Smooth muscle cell (in vitro differentiated cells): Measurements from ENCODE around the gene UNC80. TPM values are rescaled to one million over a fixed set of nuclear protein-coding genes. Genes with fewer than 3 reads are reported as not detected.

Experiments used
- DNase-seq: peaks from one replicate; lab custom pipeline; 2025; ENCODE audit not compliant: unreplicated experiment; lab: John Stamatoyannopoulos, UW
- H2AFZ ChIP-seq: fragments of 200-600 bp; sonication (generic); 2 replicates; pipeline ENCODE4 v1.6.0; 2016; ENCODE audit warnings: antibody characterized with exemption, low read depth, mild to moderate bottlenecking
- H3F3A ChIP-seq: fragments of 200-600 bp; sonication (generic); 2 replicates; pipeline ENCODE4 v1.6.0; 2017; ENCODE audit warnings: antibody characterized with exemption, low read depth
- H3K27ac ChIP-seq: fragments of 200-600 bp; sonication (generic); 2 replicates; pipeline ENCODE4 v1.5.1; 2016; ENCODE audit warnings: low read depth, mild to moderate bottlenecking
- H3K27me3 ChIP-seq: fragments of 200-600 bp; sonication (generic); 2 replicates; pipeline ENCODE4 v1.6.1; 2016; ENCODE audit warnings: low read depth, mild to moderate bottlenecking
- H3K36me3 ChIP-seq: fragments of 200-600 bp; sonication (generic); 2 replicates; pipeline ENCODE4 v1.5.1; 2016; ENCODE audit warnings: low read depth
- H3K4me1 ChIP-seq: fragments of 200-600 bp; sonication (generic); 2 replicates; pipeline ENCODE4 v1.5.1; 2016; ENCODE audit warnings: low read depth
- H3K4me2 ChIP-seq: fragments of 200-600 bp; sonication (generic); 2 replicates; pipeline ENCODE4 v1.6.0; 2016; ENCODE audit warnings: mild to moderate bottlenecking
- H3K4me3 ChIP-seq: fragments of 200-600 bp; sonication (generic); 2 replicates; pipeline ENCODE4 v1.5.1; 2016; ENCODE audit warnings: mild to moderate bottlenecking
- H3K79me2 ChIP-seq: fragments of 200-600 bp; sonication (generic); 2 replicates; pipeline ENCODE4 v1.6.0; 2016; ENCODE audit warnings: low read depth, mild to moderate bottlenecking
- H3K9ac ChIP-seq: fragments of 200-600 bp; sonication (generic); 2 replicates; pipeline ENCODE4 v1.6.0; 2016; ENCODE audit warnings: low read depth
- H3K9me3 ChIP-seq: fragments of 200-600 bp; sonication (generic); replicated peaks from 2 replicates; pipeline ENCODE4 v1.5.1; 2016; ENCODE audit warnings: low read depth
- H4K20me1 ChIP-seq: fragments of 200-600 bp; sonication (generic); 2 replicates; pipeline ENCODE4 v1.6.0; 2016; ENCODE audit warnings: low read depth
- WGBS: methylation state at CpG from one replicate; pipeline ENCODE4 v1.1.7; 2016; ENCODE audit warnings: low lambda C conversion rate; 5-methylcytosine and 5-hydroxymethylcytosine counted together
- polyA plus RNA-seq: library from polyadenylated mRNA; unstranded; fragments of >200 nt; fragmentation: Nextera tagmentation; extraction: Ambion mirVana; gene quantifications from 2 replicates; pipeline ENCODE4 v1.2.1, GENCODE V29; 2016
- total RNA-seq: library from RNA; depleted of rRNA; stranded (reverse); fragments of >200 nt; gene quantifications from 2 replicates; pipeline ENCODE4 v1.2.3, GENCODE V29; 2014
- TF ChIP-seq, protein P1 (sequence below): fragments of 200-600 bp; sonication (generic); IDR thresholded peaks from 2 replicates; pipeline ENCODE4 v1.5.1; 2017; ENCODE audit warnings: borderline replicate concordance, mild to moderate bottlenecking, antibody characterized with exemption; ENCODE audit not compliant: insufficient read depth, poor library complexity, severe bottlenecking

The UNC80 gene
- total and polyA plus RNA-seq, 2 experiments from 2014 or later: not detected

DNA sequence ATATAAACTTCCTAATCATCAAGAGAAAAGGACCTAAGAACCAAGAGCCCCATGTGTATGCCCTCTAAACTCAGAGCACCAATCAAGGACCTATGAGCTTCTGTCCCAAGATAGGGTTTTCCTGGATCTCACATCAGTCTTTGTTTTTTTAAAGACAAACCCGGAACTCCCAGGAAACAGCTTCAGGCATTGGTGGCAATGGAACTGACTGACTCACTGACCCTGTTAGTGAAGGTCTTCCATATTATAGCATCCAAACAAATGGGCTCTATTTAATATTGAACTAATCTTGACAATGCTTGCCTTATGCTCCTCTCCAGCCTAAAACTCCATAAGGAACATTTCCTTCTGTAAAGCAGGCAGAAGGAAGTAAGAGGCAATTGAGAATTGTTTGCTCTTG lies 167.3 kb downstream of the UNC80 start:
- H3K27me3 ChIP-seq: no peaks in the 10 kb centered on the region
- no peaks in the 10 kb centered on the region for H3K9me3 ChIP-seq
- WGBS: 96% methylated on average over 1 of the region's 1 CpG
- H3F3A ChIP-seq: no peaks in the 10 kb centered on the region
- H3K4me1 ChIP-seq: no peaks in the 10 kb centered on the region
- no peak overlapping the region for H3K27ac ChIP-seq
- no peak overlapping the region for H2AFZ ChIP-seq
- H4K20me1 ChIP-seq: no peaks in the 10 kb centered on the region
- H3K4me3 ChIP-seq: no peak overlapping the region
- DNase-seq: no peak
- TF ChIP-seq, protein P1, sequence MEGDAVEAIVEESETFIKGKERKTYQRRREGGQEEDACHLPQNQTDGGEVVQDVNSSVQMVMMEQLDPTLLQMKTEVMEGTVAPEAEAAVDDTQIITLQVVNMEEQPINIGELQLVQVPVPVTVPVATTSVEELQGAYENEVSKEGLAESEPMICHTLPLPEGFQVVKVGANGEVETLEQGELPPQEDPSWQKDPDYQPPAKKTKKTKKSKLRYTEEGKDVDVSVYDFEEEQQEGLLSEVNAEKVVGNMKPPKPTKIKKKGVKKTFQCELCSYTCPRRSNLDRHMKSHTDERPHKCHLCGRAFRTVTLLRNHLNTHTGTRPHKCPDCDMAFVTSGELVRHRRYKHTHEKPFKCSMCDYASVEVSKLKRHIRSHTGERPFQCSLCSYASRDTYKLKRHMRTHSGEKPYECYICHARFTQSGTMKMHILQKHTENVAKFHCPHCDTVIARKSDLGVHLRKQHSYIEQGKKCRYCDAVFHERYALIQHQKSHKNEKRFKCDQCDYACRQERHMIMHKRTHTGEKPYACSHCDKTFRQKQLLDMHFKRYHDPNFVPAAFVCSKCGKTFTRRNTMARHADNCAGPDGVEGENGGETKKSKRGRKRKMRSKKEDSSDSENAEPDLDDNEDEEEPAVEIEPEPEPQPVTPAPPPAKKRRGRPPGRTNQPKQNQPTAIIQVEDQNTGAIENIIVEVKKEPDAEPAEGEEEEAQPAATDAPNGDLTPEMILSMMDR: no peak
- H3K9ac ChIP-seq: no peak overlapping the region
- no peaks in the 10 kb centered on the region for H3K79me2 ChIP-seq
- no peaks in the 10 kb centered on the region for H3K36me3 ChIP-seq
- H3K4me2 ChIP-seq: no peak overlapping the region

DNA sequence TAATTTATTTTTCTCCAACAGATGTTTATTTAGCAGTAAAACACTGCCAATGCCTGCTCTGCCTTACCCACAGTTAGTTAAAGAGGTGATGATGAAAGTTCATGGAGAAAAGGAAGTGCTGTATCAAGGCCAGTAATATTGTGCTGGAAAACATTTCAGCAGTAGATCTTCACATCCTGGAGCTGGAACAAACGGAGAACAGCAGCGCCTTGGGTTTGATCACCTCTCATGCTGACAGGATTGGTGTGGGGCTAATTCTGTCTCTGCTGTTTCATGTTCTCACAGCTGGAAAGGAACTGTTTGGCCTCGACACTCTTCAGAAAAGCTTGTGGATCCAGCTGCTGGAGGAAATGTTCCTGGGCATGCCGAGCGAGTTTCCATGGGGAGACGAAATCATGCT lies 169.3 kb downstream of the UNC80 start:
- no peak overlapping the region for H3K4me2 ChIP-seq
- no peak overlapping the region for H3K4me3 ChIP-seq
- H3K27ac ChIP-seq: no peak overlapping the region
- no peaks in the 10 kb centered on the region for H3K4me1 ChIP-seq
- H3K9me3 ChIP-seq: no peaks in the 10 kb centered on the region
- H3K27me3 ChIP-seq: no peaks in the 10 kb centered on the region
- H3F3A ChIP-seq: no peaks in the 10 kb centered on the region
- DNase-seq: no peak
- 88% methylated on average over 6 of the region's 6 CpGs for WGBS
- H2AFZ ChIP-seq: no peak overlapping the region
- H3K36me3 ChIP-seq: no peaks in the 10 kb centered on the region
- H4K20me1 ChIP-seq: no peaks in the 10 kb centered on the region
- H3K79me2 ChIP-seq: no peaks in the 10 kb centered on the region
- no peak overlapping the region for H3K9ac ChIP-seq
- TF ChIP-seq, protein P1: no peak

DNA sequence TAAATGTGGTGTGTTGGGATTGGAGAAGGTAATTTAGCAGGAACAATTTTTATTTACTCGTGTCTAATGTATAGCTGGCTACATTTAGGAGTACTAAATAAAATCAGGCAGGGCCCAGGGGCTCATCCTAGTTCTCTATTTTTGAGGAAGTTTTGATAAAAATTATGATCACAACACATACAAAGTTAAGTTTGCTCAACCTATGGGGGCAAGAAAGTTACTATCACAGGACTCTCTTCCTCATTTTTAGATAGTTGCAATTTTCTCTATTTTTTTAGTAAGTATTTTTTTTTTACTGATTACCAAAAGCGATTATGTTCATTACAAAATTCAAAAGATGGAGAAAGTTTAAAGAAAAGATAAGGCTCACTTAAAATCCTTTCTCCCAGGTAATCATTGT lies 170.8 kb downstream of the UNC80 start:
- H3K27ac ChIP-seq: no peak overlapping the region
- H3K36me3 ChIP-seq: no peaks in the 10 kb centered on the region

More for the DNA sequence above, 170.8 kb downstream of the UNC80 start:
- no peaks in the 10 kb centered on the region for H3K4me1 ChIP-seq
- no peaks in the 10 kb centered on the region for H3F3A ChIP-seq
- TF ChIP-seq, protein P1: no peak
- H3K4me2 ChIP-seq: no peak overlapping the region
- H3K4me3 ChIP-seq: no peak overlapping the region
- DNase-seq: no peak
- H3K27me3 ChIP-seq: no peaks in the 10 kb centered on the region
- H3K9me3 ChIP-seq: no peaks in the 10 kb centered on the region
- no peaks in the 10 kb centered on the region for H3K79me2 ChIP-seq
- WGBS: 79% methylated on average over 2 of the region's 2 CpGs
- H2AFZ ChIP-seq: no peak overlapping the region
- no peaks in the 10 kb centered on the region for H4K20me1 ChIP-seq
- H3K9ac ChIP-seq: no peak overlapping the region
